Testis (tissue), 2 donors: ENCODE results near the gene NDST4.

ENCODE experiments used
- POLR2A ChIP-seq: fragments of 450-650 bp; IDR thresholded peaks from one replicate; pipeline ENCODE4 v1.6.1; 2017; ENCODE audit warnings: antibody characterized with exemption, mild to moderate bottlenecking, moderate library complexity
- TF ChIP-seq, protein P1 (sequence below), 3 experiments: fragments of 450-650 bp in 2 of 3; fragments of 200-600 bp in 1 of 3; sonication (generic) in 1 of 3; IDR thresholded peaks; one replicate each; pipeline ENCODE4 v1.5.1; 2016 to 2019; ENCODE audit warnings: antibody characterized with exemption in 3 of 3, mild to moderate bottlenecking in 2 of 3, moderate library complexity in 1 of 3

DNA sequence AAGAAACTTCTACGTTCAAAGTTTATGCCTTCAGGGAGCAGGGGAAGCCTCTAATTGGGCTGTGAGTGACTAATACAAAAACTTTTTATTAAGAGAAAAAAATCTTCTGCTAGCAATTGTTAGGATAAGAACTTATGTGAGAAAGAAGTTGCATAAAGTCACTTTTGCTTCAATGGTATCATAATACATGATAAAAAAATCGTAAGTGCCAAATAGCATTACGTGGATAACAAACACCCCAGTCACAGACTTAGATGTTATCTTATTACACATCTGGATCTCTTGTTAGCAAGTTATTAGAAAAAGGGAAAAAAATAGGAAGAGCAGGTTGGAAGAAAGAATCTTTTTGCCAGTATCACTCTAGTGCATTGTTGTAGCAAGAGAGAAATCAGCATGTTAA is 4.2 kb upstream of the NDST4 start:
- TF ChIP-seq, protein P1, sequence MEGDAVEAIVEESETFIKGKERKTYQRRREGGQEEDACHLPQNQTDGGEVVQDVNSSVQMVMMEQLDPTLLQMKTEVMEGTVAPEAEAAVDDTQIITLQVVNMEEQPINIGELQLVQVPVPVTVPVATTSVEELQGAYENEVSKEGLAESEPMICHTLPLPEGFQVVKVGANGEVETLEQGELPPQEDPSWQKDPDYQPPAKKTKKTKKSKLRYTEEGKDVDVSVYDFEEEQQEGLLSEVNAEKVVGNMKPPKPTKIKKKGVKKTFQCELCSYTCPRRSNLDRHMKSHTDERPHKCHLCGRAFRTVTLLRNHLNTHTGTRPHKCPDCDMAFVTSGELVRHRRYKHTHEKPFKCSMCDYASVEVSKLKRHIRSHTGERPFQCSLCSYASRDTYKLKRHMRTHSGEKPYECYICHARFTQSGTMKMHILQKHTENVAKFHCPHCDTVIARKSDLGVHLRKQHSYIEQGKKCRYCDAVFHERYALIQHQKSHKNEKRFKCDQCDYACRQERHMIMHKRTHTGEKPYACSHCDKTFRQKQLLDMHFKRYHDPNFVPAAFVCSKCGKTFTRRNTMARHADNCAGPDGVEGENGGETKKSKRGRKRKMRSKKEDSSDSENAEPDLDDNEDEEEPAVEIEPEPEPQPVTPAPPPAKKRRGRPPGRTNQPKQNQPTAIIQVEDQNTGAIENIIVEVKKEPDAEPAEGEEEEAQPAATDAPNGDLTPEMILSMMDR (IDR thresholded peaks at IDR 0.05) = no peak
- TF ChIP-seq POLR2A = no peak
